ENCODE data around the gene TANC1.

TANC1 gene

DNA sequence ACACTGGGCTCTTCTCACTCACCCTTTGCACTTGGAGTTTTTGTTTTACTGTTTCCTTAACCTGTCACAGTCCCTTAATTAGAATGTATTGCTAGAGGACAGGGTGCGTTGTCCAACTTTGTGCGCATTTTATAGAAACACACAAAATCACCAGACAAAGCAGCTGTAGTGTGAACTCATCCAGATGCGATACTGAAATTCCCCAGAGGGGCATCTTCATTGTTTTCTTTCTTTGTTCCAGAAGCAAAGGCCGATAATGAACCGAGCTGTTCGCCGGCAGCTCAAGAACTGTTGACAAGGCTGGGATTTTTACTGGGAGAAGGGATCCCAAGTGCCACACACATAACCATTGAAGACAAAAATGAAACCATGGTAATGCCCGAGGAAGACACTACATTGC is 180.5 kb downstream of the TANC1 start:
- no peak overlapping the region for H3K4me3 ChIP-seq (ENCODE audit: low read depth, low read length)
- TF ChIP-seq, protein P1, sequence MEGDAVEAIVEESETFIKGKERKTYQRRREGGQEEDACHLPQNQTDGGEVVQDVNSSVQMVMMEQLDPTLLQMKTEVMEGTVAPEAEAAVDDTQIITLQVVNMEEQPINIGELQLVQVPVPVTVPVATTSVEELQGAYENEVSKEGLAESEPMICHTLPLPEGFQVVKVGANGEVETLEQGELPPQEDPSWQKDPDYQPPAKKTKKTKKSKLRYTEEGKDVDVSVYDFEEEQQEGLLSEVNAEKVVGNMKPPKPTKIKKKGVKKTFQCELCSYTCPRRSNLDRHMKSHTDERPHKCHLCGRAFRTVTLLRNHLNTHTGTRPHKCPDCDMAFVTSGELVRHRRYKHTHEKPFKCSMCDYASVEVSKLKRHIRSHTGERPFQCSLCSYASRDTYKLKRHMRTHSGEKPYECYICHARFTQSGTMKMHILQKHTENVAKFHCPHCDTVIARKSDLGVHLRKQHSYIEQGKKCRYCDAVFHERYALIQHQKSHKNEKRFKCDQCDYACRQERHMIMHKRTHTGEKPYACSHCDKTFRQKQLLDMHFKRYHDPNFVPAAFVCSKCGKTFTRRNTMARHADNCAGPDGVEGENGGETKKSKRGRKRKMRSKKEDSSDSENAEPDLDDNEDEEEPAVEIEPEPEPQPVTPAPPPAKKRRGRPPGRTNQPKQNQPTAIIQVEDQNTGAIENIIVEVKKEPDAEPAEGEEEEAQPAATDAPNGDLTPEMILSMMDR (IDR thresholded peaks at IDR 0.05; ENCODE audit: borderline replicate concordance, insufficient read depth, low read depth, low read length), result no peak

GRCh38 chr2:159149747-159150146 is 181.3 kb downstream of the TANC1 start:
- TF ChIP-seq, protein P1 (IDR thresholded peaks at IDR 0.05; ENCODE audit: borderline replicate concordance, insufficient read depth, low read depth, low read length), result no peak
- no peak overlapping the region for H3K4me3 ChIP-seq (ENCODE audit: low read depth, low read length)

DNA sequence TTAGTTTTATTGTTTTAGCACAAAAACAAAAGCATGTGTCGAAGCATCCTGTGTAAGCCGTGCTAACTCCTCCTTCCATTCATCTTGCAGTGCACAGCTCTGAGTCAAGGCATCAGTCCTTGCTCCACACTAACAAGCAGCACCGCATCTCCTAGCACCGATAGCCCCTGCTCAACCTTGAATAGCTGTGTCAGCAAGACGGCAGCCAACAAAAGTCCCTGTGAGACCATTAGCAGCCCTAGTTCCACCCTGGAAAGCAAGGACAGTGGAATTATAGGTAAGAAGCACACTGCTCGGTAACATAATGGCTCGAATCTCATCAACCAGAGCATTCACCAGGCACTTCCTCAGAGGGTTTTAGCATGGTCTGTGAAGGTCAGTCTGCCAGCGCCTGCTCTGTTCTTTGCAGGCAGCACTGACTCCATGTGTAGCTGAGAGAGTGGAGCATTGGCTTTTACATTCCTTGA is 181.9 kb downstream of the TANC1 start:
- TF ChIP-seq, protein P1 (IDR thresholded peaks at IDR 0.05; ENCODE audit: borderline replicate concordance, insufficient read depth, low read depth, low read length), result no peak
- H3K4me3 ChIP-seq (ENCODE audit: low read depth, low read length), result no peak overlapping the region

- H3K4me3 ChIP-seq (ENCODE audit: low read depth, low read length), result no peak overlapping the region
- TF ChIP-seq, protein P1 (IDR thresholded peaks at IDR 0.05; ENCODE audit: borderline replicate concordance, insufficient read depth, low read depth, low read length), result no peak
Observed at GRCh38 chr2:159151198-159152127, 183.0 kb downstream of the TANC1 start.

DNA sequence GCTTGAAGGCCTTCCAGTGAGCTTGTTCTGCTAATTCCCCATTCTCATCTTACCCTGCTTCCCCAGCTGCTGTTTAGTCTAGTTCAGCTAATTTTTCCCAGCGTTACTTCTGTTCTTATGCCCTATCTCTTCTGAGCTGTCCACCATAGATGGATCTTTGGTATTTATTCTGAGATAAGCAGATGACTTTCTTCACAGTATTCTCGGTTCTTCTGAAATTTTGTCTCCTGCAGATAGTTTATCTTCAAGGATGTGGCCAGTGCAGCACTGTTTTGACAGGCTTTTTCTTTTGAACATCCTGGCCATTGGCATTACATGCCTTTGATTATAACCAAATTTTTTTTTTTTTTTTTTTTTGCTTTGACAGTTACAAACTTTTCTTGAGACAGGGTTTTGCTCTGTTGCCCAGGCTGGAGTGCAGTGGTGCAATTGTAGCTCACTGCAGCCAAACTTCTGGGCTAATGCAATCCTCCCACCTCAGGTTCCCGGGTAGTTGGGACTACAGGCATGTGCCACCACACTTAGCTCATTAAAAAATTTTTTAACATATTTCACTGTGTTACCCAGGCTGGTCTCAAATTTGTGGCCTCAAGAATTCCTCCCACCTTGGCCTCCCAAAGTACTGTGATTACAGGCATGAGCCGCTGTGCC is 183.8 kb downstream of the TANC1 start:
- TF ChIP-seq, protein P1 (IDR thresholded peaks at IDR 0.05; ENCODE audit: borderline replicate concordance, insufficient read depth, low read depth, low read length), result no peak
- H3K4me3 ChIP-seq (ENCODE audit: low read depth, low read length), result no peak overlapping the region

DNA sequence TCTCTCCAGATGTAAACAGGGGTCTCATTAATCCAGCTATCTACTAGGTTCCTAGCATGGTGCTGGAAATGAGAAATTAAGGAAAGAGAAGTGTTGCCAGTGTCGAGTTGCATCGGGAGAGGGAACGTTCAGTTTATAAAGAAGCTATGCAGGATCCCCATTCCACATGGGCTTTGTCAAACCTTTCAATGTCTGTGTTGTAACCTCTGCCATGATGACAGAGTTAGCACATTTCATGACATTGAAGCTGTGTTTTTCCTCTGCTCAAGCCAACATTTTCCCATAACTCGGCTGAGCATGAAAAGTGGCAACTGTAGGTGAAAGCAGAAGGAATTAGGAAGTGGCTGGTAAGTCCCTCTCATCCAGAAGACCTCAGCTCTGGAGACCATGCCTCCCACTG is 184.6 kb downstream of the TANC1 start:
- TF ChIP-seq, protein P1 (IDR thresholded peaks at IDR 0.05; ENCODE audit: borderline replicate concordance, insufficient read depth, low read depth, low read length), result no peak
- no peak overlapping the region for H3K4me3 ChIP-seq (ENCODE audit: low read depth, low read length)

Data from GM12875 (cell line).